ENCODE measurements around the gene RAB9B.
A peak's percentile ranks its signal among the peaks of the same experiment; 100 is the strongest.

DNA sequence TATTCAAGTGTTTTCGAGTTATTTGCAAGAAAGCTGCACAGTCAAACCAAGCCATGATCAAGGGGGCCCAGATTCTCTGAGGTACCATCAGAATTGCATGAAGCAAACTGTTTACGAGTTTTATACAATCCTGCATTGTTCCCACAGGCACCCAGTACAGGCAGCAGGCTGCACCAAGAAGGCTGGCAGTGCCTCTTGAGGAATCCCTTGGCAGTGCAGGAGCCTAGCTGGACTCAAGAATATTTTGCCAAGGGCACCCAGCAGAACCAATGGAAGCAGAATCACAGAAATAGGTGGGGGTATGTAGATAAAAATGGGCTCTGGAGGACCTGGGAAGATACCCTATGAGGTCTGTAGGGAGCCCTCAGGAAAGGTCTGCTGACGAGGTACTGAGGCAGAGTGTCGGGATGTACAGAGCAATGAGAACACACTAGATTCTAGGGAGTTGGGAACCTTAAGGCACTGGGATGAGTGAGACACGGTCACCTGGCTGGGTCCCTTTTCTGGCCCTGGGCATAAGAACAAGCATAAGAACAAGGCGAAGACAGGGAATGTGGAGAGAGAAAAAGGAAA is 57.9 kb downstream of the RAB9B start:
- TF ChIP-seq, protein P1, sequence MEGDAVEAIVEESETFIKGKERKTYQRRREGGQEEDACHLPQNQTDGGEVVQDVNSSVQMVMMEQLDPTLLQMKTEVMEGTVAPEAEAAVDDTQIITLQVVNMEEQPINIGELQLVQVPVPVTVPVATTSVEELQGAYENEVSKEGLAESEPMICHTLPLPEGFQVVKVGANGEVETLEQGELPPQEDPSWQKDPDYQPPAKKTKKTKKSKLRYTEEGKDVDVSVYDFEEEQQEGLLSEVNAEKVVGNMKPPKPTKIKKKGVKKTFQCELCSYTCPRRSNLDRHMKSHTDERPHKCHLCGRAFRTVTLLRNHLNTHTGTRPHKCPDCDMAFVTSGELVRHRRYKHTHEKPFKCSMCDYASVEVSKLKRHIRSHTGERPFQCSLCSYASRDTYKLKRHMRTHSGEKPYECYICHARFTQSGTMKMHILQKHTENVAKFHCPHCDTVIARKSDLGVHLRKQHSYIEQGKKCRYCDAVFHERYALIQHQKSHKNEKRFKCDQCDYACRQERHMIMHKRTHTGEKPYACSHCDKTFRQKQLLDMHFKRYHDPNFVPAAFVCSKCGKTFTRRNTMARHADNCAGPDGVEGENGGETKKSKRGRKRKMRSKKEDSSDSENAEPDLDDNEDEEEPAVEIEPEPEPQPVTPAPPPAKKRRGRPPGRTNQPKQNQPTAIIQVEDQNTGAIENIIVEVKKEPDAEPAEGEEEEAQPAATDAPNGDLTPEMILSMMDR (IDR thresholded peaks at IDR 0.05; ENCODE audit: poor library complexity), result peak; percentile 33
- no peak for TF ChIP-seq EZH2 (IDR thresholded peaks at IDR 0.05; ENCODE audit: borderline replicate concordance)

Data from hepatocyte (in vitro differentiated cells).